GM23338 (cell line): ENCODE results near the gene RNF217. TPM values are rescaled to one million over a fixed set of nuclear protein-coding genes. Genes with fewer than 3 reads are reported as not detected.

Source experiments
- ATAC-seq: fragments of 200-7000 bp; cut with Tn5 transposase; 3 replicates; pipeline ENCODE4 v1.9.1; 2020
- DNase-seq: peaks from one replicate; pipeline ENCODE4 v3.0.0-alpha.2; 2015; ENCODE audit warnings: low spot score
- H2AFZ ChIP-seq: fragments of 200-600 bp; sonication (generic); 2 replicates; pipeline ENCODE4 v1.8.0; 2016; ENCODE audit warnings: antibody characterized with exemption, mild to moderate bottlenecking, moderate library complexity
- H3F3A ChIP-seq: fragments of 200-600 bp; sonication (generic); replicated peaks from 2 replicates; pipeline ENCODE4 v1.8.0; 2017; ENCODE audit warnings: antibody characterized with exemption, mixed run types, low read depth
- H3K27ac ChIP-seq: fragments of 200-600 bp; sonication (generic); 2 replicates; pipeline ENCODE4 v1.6.1; 2016; ENCODE audit warnings: low read depth
- H3K27me3 ChIP-seq: fragments of 200-600 bp; sonication (generic); 2 replicates; pipeline ENCODE4 v1.8.0; 2016; ENCODE audit warnings: mild to moderate bottlenecking, mixed run types, moderate library complexity; ENCODE audit not compliant: insufficient read depth
- H3K36me3 ChIP-seq: fragments of 200-600 bp; sonication (generic); 2 replicates; pipeline ENCODE4 v1.8.0; 2016; ENCODE audit warnings: mild to moderate bottlenecking; ENCODE audit not compliant: insufficient read depth
- H3K4me1 ChIP-seq: fragments of 200-600 bp; sonication (generic); 2 replicates; pipeline ENCODE4 v1.8.0; 2016; ENCODE audit warnings: mild to moderate bottlenecking, moderate library complexity; ENCODE audit not compliant: insufficient read depth
- H3K4me2 ChIP-seq: fragments of 200-600 bp; sonication (generic); 2 replicates; pipeline ENCODE4 v1.7.1; 2017; ENCODE audit warnings: mixed run types
- H3K4me3 ChIP-seq: fragments of 200-600 bp; sonication (generic); 2 replicates; pipeline ENCODE4 v1.6.1; 2016; ENCODE audit warnings: mixed run types
- H3K79me2 ChIP-seq: fragments of 200-600 bp; sonication (generic); replicated peaks from 2 replicates; pipeline ENCODE4 v1.8.0; 2017; ENCODE audit warnings: mild to moderate bottlenecking; ENCODE audit not compliant: insufficient read depth
- H3K9me2 ChIP-seq: fragments of 200-600 bp; sonication (generic); 2 replicates; pipeline ENCODE4 v1.8.0; 2017; ENCODE audit not compliant: insufficient read depth
- H4K20me1 ChIP-seq: fragments of 200-600 bp; sonication (generic); replicated peaks from 2 replicates; pipeline ENCODE4 v1.8.0; 2017; ENCODE audit warnings: mild to moderate bottlenecking; ENCODE audit not compliant: insufficient read depth
- H3K27ac Mint-ChIP-seq: 2 replicates; pipeline ENCODE4 v1.8.0; 2020; ENCODE audit warnings: inconsistent platforms, mild to moderate bottlenecking, moderate library complexity, mixed read lengths
- H3K27me3 Mint-ChIP-seq: 3 replicates; pipeline ENCODE4 v1.8.0; 2022; ENCODE audit warnings: low read depth, mild to moderate bottlenecking, moderate library complexity, mixed read lengths, inconsistent platforms; ENCODE audit not compliant: insufficient read depth, poor library complexity
- H3K36me3 Mint-ChIP-seq: 3 replicates; pipeline ENCODE4 v1.8.0; 2021; ENCODE audit warnings: low read depth, mild to moderate bottlenecking, inconsistent platforms, moderate library complexity, mixed read lengths
- H3K4me1 Mint-ChIP-seq: 3 replicates; pipeline ENCODE4 v1.8.0; 2020; ENCODE audit warnings: mild to moderate bottlenecking, inconsistent platforms, mixed read lengths
- H3K4me3 Mint-ChIP-seq: 3 replicates; pipeline ENCODE4 v1.8.0; 2021; ENCODE audit warnings: moderate library complexity, mild to moderate bottlenecking, inconsistent platforms, mixed read lengths
- H3K9me3 Mint-ChIP-seq: 3 replicates; pipeline ENCODE4 v1.8.0; 2020; ENCODE audit warnings: moderate library complexity, mild to moderate bottlenecking, inconsistent platforms, mixed read lengths
- CREB1 ChIP-seq: fragments of 250-450 bp; sonication (Bioruptor Pico); IDR thresholded peaks from 2 replicates; pipeline ENCODE4 v1.5.0; 2020; ENCODE audit warnings: low read depth, mild to moderate bottlenecking, moderate library complexity
- EZH2 ChIP-seq: fragments of 200-600 bp; sonication (generic); IDR thresholded peaks from one replicate; pipeline ENCODE4 v1.8.0; 2017; ENCODE audit warnings: antibody characterized with exemption, mild to moderate bottlenecking, low read depth; ENCODE audit not compliant: unreplicated experiment
- JUNB ChIP-seq: IDR thresholded peaks from one replicate; pipeline ENCODE4 v1.6.1; 2016; ENCODE audit warnings: antibody characterized with exemption; ENCODE audit not compliant: unreplicated experiment
- NANOG ChIP-seq: IDR thresholded peaks from 2 replicates; pipeline ENCODE4 v1.6.1; 2016; ENCODE audit warnings: antibody characterized with exemption, borderline replicate concordance
- POLR2AphosphoS5 ChIP-seq: IDR thresholded peaks from 2 replicates; pipeline ENCODE4 v1.6.1; 2016; ENCODE audit warnings: antibody characterized with exemption, low read depth
- STAT1 ChIP-seq: IDR thresholded peaks from one replicate; pipeline ENCODE4 v1.6.1; 2016; ENCODE audit warnings: antibody characterized with exemption; ENCODE audit not compliant: unreplicated experiment
- ZNF114 ChIP-seq: fragments of 250-450 bp; sonication (Bioruptor Pico); IDR thresholded peaks from 2 replicates; pipeline ENCODE4 v1.5.0; 2020; ENCODE audit warnings: mild to moderate bottlenecking, moderate library complexity
- ZNF331 ChIP-seq: fragments of 250-450 bp; sonication (Bioruptor Pico); IDR thresholded peaks from 2 replicates; pipeline ENCODE4 v1.5.0; 2020; ENCODE audit warnings: low read depth, mild to moderate bottlenecking, moderate library complexity
- polyA plus RNA-seq: library from polyadenylated mRNA; unstranded; fragments of >200 nt; fragmentation: Nextera tagmentation; extraction: Ambion mirVana; gene quantifications from 2 replicates; pipeline ENCODE4 v1.2.1, GENCODE V29; 2016
- total RNA-seq: library from RNA; depleted of rRNA; stranded (reverse); fragments of >200 nt; shearing (Covaris generic); gene quantifications from 2 replicates; pipeline ENCODE4 v1.2.3, GENCODE V29; 2014
- TF ChIP-seq, protein P1 (sequence below): IDR thresholded peaks from one replicate; pipeline ENCODE4 v1.6.1; 2018; ENCODE audit warnings: antibody characterized with exemption; ENCODE audit not compliant: unreplicated experiment
- TF ChIP-seq, protein P2 (sequence below): IDR thresholded peaks from 2 replicates; pipeline ENCODE4 v1.6.1; 2016; ENCODE audit warnings: antibody characterized with exemption

Gene RNF217
- total and polyA plus RNA-seq, 2 experiments from 2014 or later: 1.7 to 6.2 TPM

DNA sequence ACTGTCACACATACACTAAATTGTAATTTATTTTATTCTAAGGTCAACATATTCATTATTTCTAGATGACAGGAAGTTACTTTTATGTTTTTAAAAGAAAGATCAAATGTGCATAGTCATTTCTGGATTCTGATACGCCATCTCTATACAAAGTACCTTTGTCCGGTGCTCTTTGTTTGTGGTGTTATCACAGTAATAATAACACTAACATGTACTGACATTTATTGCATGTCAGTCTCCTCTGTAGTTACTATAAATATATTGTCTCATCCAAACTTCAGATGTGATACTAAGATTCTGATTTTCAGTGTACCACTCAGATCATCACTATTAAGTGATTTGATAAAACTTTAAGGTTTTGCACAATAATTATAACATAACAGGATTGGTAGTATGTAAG is 101.1 kb downstream of the RNF217 start:
- ATAC-seq (no peak), DNase-seq (no peak)
- H3K4me3 ChIP-seq: no peak overlapping the region
- no peaks in the 10 kb centered on the region for H3K4me1 ChIP-seq
- no peaks in the 10 kb centered on the region for H4K20me1 ChIP-seq
- H3K27ac Mint-ChIP-seq: no peak overlapping the region
- H2AFZ ChIP-seq: no peak overlapping the region
- no peaks in the 10 kb centered on the region for H3K9me3 Mint-ChIP-seq
- no peak overlapping the region for H3K4me3 Mint-ChIP-seq
- H3K36me3 ChIP-seq: no peaks in the 10 kb centered on the region
- no peaks in the 10 kb centered on the region for H3K27me3 ChIP-seq
- no peaks in the 10 kb centered on the region for H3F3A ChIP-seq
- no peak overlapping the region for H3K27ac ChIP-seq
- H3K4me1 Mint-ChIP-seq: no peaks in the 10 kb centered on the region
- H3K79me2 ChIP-seq: no peaks in the 10 kb centered on the region
- H3K27me3 Mint-ChIP-seq: no peaks in the 10 kb centered on the region
- TF ChIP-seq POLR2AphosphoS5: no peak
- no peak for TF ChIP-seq ZNF114
- no peak for TF ChIP-seq STAT1
- TF ChIP-seq, protein P1, sequence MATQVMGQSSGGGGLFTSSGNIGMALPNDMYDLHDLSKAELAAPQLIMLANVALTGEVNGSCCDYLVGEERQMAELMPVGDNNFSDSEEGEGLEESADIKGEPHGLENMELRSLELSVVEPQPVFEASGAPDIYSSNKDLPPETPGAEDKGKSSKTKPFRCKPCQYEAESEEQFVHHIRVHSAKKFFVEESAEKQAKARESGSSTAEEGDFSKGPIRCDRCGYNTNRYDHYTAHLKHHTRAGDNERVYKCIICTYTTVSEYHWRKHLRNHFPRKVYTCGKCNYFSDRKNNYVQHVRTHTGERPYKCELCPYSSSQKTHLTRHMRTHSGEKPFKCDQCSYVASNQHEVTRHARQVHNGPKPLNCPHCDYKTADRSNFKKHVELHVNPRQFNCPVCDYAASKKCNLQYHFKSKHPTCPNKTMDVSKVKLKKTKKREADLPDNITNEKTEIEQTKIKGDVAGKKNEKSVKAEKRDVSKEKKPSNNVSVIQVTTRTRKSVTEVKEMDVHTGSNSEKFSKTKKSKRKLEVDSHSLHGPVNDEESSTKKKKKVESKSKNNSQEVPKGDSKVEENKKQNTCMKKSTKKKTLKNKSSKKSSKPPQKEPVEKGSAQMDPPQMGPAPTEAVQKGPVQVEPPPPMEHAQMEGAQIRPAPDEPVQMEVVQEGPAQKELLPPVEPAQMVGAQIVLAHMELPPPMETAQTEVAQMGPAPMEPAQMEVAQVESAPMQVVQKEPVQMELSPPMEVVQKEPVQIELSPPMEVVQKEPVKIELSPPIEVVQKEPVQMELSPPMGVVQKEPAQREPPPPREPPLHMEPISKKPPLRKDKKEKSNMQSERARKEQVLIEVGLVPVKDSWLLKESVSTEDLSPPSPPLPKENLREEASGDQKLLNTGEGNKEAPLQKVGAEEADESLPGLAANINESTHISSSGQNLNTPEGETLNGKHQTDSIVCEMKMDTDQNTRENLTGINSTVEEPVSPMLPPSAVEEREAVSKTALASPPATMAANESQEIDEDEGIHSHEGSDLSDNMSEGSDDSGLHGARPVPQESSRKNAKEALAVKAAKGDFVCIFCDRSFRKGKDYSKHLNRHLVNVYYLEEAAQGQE: no peak
- H3K4me2 ChIP-seq: no peak overlapping the region
- H3K9me2 ChIP-seq: no peaks in the 10 kb centered on the region
- H3K36me3 Mint-ChIP-seq: no peaks in the 10 kb centered on the region

DNA sequence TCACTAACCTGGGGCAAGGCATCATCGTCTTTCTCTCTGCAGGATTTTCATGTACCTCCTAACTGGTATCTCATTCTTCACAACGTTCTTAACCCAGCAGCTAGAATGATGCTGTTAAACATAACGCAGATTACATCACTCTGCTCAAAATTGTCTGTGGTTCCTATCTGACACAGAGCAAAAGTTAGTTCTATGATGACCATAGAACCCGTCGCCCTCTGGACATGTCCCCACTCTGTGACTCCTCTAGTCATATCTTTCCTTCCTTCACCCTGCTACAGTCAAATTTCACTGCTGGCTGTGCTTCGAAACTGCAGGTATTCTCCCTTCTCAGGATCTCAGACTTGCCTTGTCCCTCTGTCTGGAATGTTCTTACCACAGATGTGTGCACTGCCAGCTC is 103.9 kb downstream of the RNF217 start:
- Histone ChIP-seq H4K20me1 (no peaks in the 10 kb centered on the region), H3K4me3 (no peak overlapping the region), H3F3A (no peaks in the 10 kb centered on the region), H3K9me2 (no peaks in the 10 kb centered on the region), H3K27ac (no peak overlapping the region), H3K4me1 (no peaks in the 10 kb centered on the region), H3K36me3 (no peaks in the 10 kb centered on the region), H3K4me2 (no peak overlapping the region), H3K27me3 (no peaks in the 10 kb centered on the region), H2AFZ (no peak overlapping the region), H3K79me2 (no peaks in the 10 kb centered on the region)
- Mint-ChIP-seq H3K4me1 (no peaks in the 10 kb centered on the region), H3K27ac (no peak overlapping the region), H3K36me3 (no peaks in the 10 kb centered on the region), H3K9me3 (no peaks in the 10 kb centered on the region; the same call in 2 of the 3 replicates), H3K27me3 (no peaks in the 10 kb centered on the region), H3K4me3 (no peak overlapping the region)
- no peak for DNase-seq
- ATAC-seq: no peak
- no peak for TF ChIP-seq ZNF331
- no peak for TF ChIP-seq CREB1 (CRISPR knock-in tag)
- no peak for TF ChIP-seq STAT1
- no peak for TF ChIP-seq EZH2
- TF ChIP-seq, protein P1: no peak
- TF ChIP-seq ZNF114: no peak
- TF ChIP-seq, protein P2, sequence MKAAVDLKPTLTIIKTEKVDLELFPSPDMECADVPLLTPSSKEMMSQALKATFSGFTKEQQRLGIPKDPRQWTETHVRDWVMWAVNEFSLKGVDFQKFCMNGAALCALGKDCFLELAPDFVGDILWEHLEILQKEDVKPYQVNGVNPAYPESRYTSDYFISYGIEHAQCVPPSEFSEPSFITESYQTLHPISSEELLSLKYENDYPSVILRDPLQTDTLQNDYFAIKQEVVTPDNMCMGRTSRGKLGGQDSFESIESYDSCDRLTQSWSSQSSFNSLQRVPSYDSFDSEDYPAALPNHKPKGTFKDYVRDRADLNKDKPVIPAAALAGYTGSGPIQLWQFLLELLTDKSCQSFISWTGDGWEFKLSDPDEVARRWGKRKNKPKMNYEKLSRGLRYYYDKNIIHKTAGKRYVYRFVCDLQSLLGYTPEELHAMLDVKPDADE: no peak
- TF ChIP-seq POLR2AphosphoS5: no peak
- TF ChIP-seq NANOG: no peak
- TF ChIP-seq JUNB: no peak
